CD4-positive, alpha-beta T cell (primary cell): Measurements from ENCODE around the gene NANOS2. TPM values are rescaled to one million over a fixed set of nuclear protein-coding genes. Genes with fewer than 3 reads are reported as not detected.

Source experiments
- ATAC-seq: fragments of 200-7000 bp; cut with Tn5 transposase; one replicate; pipeline ENCODE4 v1.10.0; 2022; ENCODE audit warnings: mild to moderate bottlenecking; ENCODE audit not compliant: poor library complexity
- CTCF ChIA-PET: fragments of 350-600 bp; sonication (Branson Sonifier 250); formaldehyde crosslinking; loops from one replicate; lab custom pipeline; 2021; ENCODE audit warnings: antibody characterized with exemption, inconsistent platforms; lab: Charles Lee
- POLR2A ChIA-PET: fragments of 350-600 bp; sonication (Branson Sonifier 250); formaldehyde crosslinking; loops from one replicate; lab custom pipeline; 2021; ENCODE audit warnings: antibody characterized with exemption, inconsistent platforms; lab: Charles Lee
- DNase-seq, 14 experiments: peaks; one replicate each; pipeline ENCODE4 v3.0.0-alpha.2; 2013 to 2020; ENCODE audit warnings: mixed read lengths in 2 of 14
- H3K27ac ChIP-seq, 2 donors: one replicate each; pipeline versions ENCODE4 v1.5.1 to v1.7.0; 2013; ENCODE audit warnings: low read length in 2 of 2, low read depth in 1 of 2, mild to moderate bottlenecking in 1 of 2
- H3K27me3 ChIP-seq, 2 experiments: 1 replicate in 1 of 2; 2 replicates in 1 of 2; pipeline versions ENCODE4 v1.6.1 to v1.7.0; 2013; ENCODE audit warnings: low read length in 2 of 2, control low read depth in 1 of 2, mild to moderate bottlenecking in 1 of 2, moderate library complexity in 1 of 2; ENCODE audit not compliant: insufficient read depth in 2 of 2, control insufficient read depth in 1 of 2
- H3K36me3 ChIP-seq: one replicate; pipeline ENCODE4 v1.6.1; 2013; ENCODE audit warnings: low read length, control low read depth; ENCODE audit not compliant: insufficient read depth
- H3K4me1 ChIP-seq: one replicate; pipeline ENCODE4 v1.6.1; 2013; ENCODE audit warnings: low read length, control low read depth; ENCODE audit not compliant: insufficient read depth
- H3K4me3 ChIP-seq: one replicate; pipeline ENCODE4 v1.5.1; 2013; ENCODE audit warnings: mild to moderate bottlenecking, low read length, moderate library complexity
- H3K9me3 ChIP-seq, 2 experiments: 1 replicate in 1 of 2; 2 replicates in 1 of 2; pipeline versions ENCODE4 v1.6.1 to v1.7.0; 2013; ENCODE audit warnings: low read length in 2 of 2, mild to moderate bottlenecking in 2 of 2, control low read depth in 1 of 2, moderate library complexity in 1 of 2; ENCODE audit not compliant: control insufficient read depth in 1 of 2, insufficient read depth in 1 of 2
- H3K27ac Mint-ChIP-seq: one replicate; pipeline ENCODE4 v1.8.0; 2020; ENCODE audit warnings: mixed read lengths
- H3K27me3 Mint-ChIP-seq: one replicate; pipeline ENCODE4 v1.8.0; 2021; ENCODE audit warnings: mixed read lengths
- H3K36me3 Mint-ChIP-seq: one replicate; pipeline ENCODE4 v1.8.0; 2021; ENCODE audit warnings: low read depth, mixed read lengths
- H3K4me1 Mint-ChIP-seq: one replicate; pipeline ENCODE4 v1.8.0; 2021; ENCODE audit warnings: low read depth, mixed read lengths
- H3K4me3 Mint-ChIP-seq: one replicate; pipeline ENCODE4 v1.8.0; 2020; ENCODE audit warnings: mild to moderate bottlenecking, mixed read lengths
- H3K9me3 Mint-ChIP-seq: one replicate; pipeline ENCODE4 v1.8.0; 2020; ENCODE audit warnings: mixed read lengths
- CTCF ChIP-seq: fragments of 200-600 bp; IDR thresholded peaks from one replicate; pipeline ENCODE4 v1.8.0; 2022; ENCODE audit warnings: antibody characterized with exemption, mild to moderate bottlenecking
- intact Hi-C, 2 experiments: fragments of 100-400 bp; cut with DNase I in 1 of 2; cut with micrococcal nuclease in 1 of 2; formaldehyde crosslinking; loops; one replicate each; pipeline versions ENCODE4 v1.15.1 to v1.9.0; 2023 to 2025; cut with DNase I, micrococcal nuclease
- total RNA-seq, 174 experiments: library from RNA in 2 of 174; stranded (reverse) in 2 of 174; gene quantifications; one replicate each; pipeline ENCODE4 v1.2.3 and lab custom pipeline; 2021 to 2026

Gene NANOS2
- total RNA-seq, 2 experiments from 2014 or later, result not detected

GRCh38 chr19:45959517-45960025, 45.0 kb upstream of the NANOS2 start:
- peaks cover 72% of the 10 kb centered on the region for H3K27me3 Mint-ChIP-seq
- ChIA-PET CTCF (no interaction called here), POLR2A (no interaction called here)
- Histone ChIP-seq H3K36me3 (no peaks in the 10 kb centered on the region), H3K27ac (no peak overlapping the region), H3K4me3 (no peak overlapping the region), H3K9me3 (peaks cover 0 to 4% of the 10 kb centered on the region in 2 experiments), H3K27me3 (peaks cover 10 to 32% of the 10 kb centered on the region in 2 experiments), H3K4me1 (no peaks in the 10 kb centered on the region)
- no peaks in the 10 kb centered on the region for H3K36me3 Mint-ChIP-seq
- intact Hi-C loops, result no loop called here
- DNase-seq, result no peak
- no peaks in the 10 kb centered on the region for H3K4me1 Mint-ChIP-seq
- H3K27ac Mint-ChIP-seq, result no peak overlapping the region
- no peak for TF ChIP-seq CTCF
- H3K9me3 Mint-ChIP-seq, result no peaks in the 10 kb centered on the region
- ATAC-seq, result no peak
- H3K4me3 Mint-ChIP-seq, result no peak overlapping the region

GRCh38 chr19:45958769-45959516, 44.4 kb upstream of the NANOS2 start:
- H3K4me3 Mint-ChIP-seq, result no peak overlapping the region
- no peak overlapping the region for H3K4me3 ChIP-seq
- H3K4me1 Mint-ChIP-seq, result no peaks in the 10 kb centered on the region
- no peak overlapping the region for H3K27ac ChIP-seq
- H3K27me3 ChIP-seq, result peaks cover 12 to 38% of the 10 kb centered on the region in 2 experiments
- DNase-seq (no peak), ATAC-seq (no peak)
- no peak overlapping the region for H3K27ac Mint-ChIP-seq
- CTCF ChIA-PET, result no interaction called here
- H3K36me3 ChIP-seq, result no peaks in the 10 kb centered on the region
- H3K9me3 ChIP-seq, result peaks cover 0 to 9% of the 10 kb centered on the region in 2 experiments
- H3K27me3 Mint-ChIP-seq, result peaks cover 74% of the 10 kb centered on the region
- no peak for TF ChIP-seq CTCF
- no peaks in the 10 kb centered on the region for H3K9me3 Mint-ChIP-seq
- H3K36me3 Mint-ChIP-seq, result no peaks in the 10 kb centered on the region
- intact Hi-C loops, result no loop called here
- POLR2A ChIA-PET, result no interaction called here
- no peaks in the 10 kb centered on the region for H3K4me1 ChIP-seq

GRCh38 chr19:45958320-45958719, 43.7 kb upstream of the NANOS2 start:
- H3K4me1 ChIP-seq, result peaks cover under 1% of the 10 kb centered on the region
- Mint-ChIP-seq H3K4me1 (peaks cover under 1% of the 10 kb centered on the region), H3K27ac (no peak overlapping the region), H3K27me3 (peaks cover 74% of the 10 kb centered on the region), H3K36me3 (no peaks in the 10 kb centered on the region), H3K9me3 (peaks cover under 1% of the 10 kb centered on the region), H3K4me3 (no peak overlapping the region)
- TF ChIP-seq CTCF, result no peak
- intact Hi-C loops, result no loop called here
- ATAC-seq (no peak), DNase-seq (no peak)
- H3K36me3 ChIP-seq, result no peaks in the 10 kb centered on the region
- CTCF ChIA-PET, result no interaction called here
- H3K4me3 ChIP-seq, result no peak overlapping the region
- POLR2A ChIA-PET, result no interaction called here
- H3K9me3 ChIP-seq, result peaks cover 0 to 14% of the 10 kb centered on the region in 2 experiments
- H3K27me3 ChIP-seq, result peaks cover 17 to 44% of the 10 kb centered on the region in 2 experiments
- no peak overlapping the region for H3K27ac ChIP-seq
